NCI-H187 (cell line): Measurements from ENCODE around the gene PRICKLE1.
"Not testable (repeated sequence)": the region's sequence is repeated elsewhere in the genome, so short reads cannot be mapped to it uniquely, and the experiment has no call there.

ENCODE experiments used
- DNase-seq, 2 experiments: peaks; one replicate each; lab custom pipeline; 2025; lab: John Stamatoyannopoulos, UW

The PRICKLE1 gene

DNA sequence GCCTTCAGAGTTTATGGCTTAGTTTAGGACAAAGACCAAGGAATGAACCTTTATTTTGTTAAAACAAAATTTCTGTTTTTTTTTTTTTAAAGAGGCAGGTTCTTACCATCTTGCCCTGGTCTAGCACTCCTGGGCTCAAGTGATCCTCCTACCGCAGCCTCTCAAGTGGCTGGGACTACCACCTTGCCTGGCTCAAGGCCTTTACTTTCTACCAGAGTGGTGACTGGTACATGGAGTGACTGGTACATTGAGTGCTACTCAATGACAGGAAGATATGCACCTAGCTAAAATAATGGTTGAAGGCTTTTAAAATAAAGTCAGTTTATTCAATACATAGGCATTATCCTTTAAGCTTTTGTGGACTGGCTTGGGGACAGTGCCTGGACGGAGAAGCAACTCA lies 32.6 kb downstream of the PRICKLE1 start:
- DNase-seq = no peak

DNA sequence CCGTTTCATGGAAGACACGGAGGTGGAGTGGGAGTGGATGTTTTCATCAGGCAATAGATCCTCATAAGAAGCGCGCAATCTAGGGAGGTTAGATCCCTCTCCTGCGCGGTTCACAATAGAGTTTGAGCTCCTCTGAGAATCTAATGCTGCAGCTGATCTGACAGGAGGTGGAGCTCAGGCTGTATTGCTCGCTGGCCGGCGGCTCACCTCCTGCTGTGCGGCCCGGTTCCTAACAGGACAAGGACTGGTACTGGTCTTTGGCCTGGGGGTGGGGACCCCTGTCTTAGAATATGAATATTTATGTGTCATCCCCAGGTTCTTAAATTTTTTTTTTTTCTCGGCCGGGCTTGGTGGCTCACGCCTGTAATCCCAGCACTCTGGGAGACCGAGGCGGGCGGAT lies 36.7 kb downstream of the PRICKLE1 start:
- DNase-seq = no peak

DNA sequence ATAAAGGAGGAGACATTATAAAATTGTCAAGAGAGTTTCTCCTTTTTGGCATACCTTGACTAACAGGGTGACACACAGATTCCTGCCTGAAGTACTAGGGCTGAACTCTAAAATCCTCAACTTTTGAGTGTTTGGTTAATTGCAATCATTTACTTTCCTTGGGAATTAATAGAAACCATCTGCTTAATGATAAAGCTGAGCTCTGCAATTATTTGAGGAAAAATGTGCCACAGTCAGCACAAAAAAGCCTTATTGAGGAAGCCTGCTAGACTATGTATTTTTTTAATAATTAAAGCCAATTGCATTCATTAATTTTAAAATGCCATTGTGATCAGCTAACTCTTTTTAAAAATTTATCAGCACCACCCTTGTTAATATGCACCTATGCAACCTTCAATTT lies 38.7 kb downstream of the PRICKLE1 start:
- no peak for DNase-seq

DNA sequence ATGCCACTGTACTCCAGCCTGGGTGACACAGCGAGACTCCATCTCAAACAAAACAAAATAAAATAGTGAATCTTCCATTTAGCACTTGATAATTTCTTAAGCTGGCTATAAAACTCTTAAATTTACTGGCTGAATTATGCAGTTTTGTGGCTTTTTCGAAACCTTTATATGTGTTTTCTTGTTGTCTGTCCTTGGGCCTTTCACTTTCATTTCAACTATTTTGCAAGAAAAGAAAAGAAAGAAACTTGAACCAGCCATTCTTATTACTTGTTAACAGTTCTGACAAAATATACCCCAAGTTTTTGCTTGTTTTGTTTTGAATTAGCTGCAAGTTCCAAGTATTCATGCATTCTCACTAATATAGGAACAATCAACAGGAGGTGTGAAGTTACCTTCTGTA lies 42.8 kb downstream of the PRICKLE1 start:
- DNase-seq = no peak

DNA sequence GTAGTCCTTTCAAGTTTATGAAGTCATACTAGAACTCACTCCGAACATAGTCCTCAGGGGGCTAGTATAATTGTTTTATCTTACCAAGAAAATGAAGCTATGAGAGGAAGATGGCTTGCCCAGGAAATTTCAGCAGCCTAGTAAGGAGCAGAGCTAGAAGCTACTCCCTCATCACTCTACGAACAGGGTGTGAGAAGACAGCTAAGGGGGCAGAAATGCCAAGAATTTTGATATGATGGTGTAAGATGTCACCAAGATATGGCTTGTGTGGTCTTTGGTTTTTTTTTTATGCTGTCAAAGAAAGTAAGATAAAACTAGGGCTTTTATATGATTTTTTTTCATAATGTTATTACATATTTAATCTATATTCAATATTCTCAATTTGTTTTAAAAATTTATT lies 47.6 kb downstream of the PRICKLE1 start:
- no peak for DNase-seq

DNA sequence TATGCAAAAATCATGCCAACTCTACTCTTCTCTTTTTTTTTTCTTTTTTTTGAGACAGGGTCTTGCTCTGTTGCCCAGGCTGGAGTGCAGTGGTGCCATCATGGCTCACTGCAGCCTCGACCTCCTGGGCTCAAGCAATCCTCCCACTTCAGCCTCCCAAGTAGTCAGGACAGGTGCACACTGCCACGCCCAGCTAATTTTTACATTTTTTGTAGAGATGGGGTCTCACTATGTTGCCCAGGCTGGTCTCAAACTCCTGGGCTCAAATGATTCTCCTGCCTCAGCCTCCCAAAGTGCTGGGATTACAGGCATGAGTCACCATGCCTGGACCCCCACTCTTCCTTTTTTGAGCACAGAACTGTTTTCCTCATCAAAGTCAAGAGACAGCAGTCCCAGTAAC lies 48.2 kb downstream of the PRICKLE1 start:
- not testable (repeated sequence) for DNase-seq

DNA sequence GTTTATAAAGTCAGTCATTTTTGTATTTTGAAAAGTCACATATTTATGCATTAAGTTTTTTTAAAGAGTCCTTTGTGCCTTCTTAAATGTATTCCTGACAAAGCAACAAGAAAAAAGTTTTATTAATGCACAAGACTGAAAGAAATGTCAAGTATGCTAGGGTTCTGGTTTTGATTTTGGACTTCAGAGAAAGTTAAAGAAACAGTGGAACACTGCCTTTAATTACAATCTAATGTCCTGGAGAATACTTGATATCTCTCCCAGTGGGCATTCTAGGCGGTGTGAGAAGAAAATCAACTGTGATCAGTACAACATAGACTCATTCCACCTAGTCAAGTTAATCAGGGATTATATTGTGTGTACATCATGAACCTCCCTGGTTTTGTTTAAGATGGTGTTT lies 49.9 kb downstream of the PRICKLE1 start:
- no peak for DNase-seq

DNA sequence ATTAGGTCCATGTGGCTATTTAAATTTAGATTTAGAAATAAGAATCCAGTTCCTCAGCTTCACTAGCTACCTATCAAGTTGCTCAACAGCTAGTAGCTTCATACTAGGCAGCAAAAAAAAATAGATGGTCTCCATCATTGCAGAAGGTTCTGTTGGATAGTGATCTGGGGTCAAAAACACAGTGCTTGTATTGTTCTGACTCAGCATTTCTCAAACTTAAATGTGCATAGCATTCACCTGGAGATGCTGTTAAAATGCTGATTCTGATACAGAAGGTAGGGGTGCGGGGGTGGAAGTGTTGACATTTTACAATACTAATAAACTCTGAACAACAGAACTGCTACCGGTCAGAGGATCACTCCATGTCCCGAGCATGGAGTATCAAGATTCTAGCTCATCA lies 51.3 kb downstream of the PRICKLE1 start:
- DNase-seq = no peak

DNA sequence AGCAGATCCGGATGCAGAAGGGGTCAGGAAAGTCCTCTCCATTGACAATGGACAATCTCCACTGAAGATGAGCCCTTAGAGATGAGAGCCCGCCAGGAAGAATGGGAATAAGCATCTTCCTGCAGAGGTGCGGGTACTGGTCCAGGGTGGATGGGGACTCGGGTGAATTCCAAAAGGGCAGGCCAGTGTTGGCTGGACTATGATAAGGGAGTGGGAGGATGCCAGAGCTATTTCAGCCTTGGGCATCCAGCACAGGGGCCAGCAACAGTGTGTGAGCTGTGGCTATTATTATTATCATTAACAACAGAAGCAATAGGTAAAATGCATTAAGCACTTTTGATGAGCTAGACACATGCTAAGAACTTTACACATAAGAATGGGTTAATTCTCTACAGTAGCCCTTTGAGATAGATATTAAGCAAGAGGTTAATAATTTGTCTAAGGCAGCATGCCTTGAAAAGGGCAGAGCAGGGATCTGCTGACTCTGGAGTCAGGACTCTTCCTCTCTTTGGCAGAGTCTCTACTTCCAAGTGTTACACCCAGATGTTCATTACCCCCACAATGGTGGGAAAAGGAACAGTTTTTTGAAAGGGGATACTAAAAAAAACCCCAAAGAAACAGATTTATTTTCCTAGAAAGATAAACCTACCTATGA lies 55.2 kb downstream of the PRICKLE1 start:
- no peak for DNase-seq

DNA sequence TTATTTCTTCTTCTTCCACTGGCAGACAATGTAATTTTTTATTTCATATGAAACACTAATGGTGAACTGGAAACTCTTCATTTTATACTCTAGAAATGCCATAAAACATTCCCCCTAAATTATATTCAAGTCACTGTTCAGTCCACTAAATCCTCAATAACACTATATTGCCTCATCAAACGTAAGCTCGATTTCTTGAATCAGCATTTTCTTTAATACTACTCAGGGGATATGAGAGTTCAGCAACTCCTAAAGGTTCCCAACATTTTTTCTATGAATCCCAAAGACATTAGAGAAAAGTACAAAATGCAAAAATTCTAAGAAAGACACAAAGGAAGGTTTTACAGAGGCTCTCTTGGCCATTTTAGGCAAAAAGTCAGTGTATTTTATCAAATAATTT lies 59.3 kb downstream of the PRICKLE1 start:
- no peak for DNase-seq

DNA sequence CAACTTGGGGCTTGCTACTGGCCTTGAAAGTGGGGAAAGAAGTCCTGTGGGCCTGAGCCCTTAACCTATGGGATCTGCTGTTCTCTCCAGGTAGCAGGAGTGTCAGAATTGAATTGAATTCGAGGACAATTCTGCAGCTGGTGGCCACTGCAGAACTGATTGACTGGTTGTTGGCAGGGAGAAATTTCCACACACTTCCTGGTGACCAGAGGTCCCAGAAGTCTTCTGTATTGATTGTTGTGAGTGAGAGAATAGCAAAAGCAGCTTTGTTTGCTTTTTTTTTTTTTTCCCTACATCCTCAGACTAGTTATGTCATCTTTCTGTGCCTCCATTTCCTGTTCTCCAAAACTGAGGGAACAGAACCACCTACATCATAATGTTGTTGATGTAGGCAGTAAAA lies 64.1 kb downstream of the PRICKLE1 start:
- DNase-seq = no peak

DNA sequence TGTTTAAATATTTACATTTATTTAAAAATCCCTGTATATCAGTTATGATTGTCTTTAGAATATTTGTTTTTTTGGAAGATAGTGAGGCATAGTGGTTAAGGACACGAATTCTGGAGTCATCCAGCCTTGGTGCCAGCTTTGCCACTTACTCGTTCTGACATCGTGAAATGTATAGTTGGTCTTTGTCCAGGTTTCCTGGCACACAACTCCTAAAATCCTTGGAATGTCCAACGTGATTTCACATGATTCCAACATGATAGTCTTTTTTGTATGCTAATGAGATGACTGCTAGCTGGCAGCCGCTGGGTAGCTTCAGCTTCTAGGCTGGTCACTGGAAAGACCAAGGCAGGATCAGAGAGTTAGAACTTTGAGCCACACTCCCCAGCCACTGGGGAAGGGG lies 64.8 kb downstream of the PRICKLE1 start:
- no peak for DNase-seq

DNA sequence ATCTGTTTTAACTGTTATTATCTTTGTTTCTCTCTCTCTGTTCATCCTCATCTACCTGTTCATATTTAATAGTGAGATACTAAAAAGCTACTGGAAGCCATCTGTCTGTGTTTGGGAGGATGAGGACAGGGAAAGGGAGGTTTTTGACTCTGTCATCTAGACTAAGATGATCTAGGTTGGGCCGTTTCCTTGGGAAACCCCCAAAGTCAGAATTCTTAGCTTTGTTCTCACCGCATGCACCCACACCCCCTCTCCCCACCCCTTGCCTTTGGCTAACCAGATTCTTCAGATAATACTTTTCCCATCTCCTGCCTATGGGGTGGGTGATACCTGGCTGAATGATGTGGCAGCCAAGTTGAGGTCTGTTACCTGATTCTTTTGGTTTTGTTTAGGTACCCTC lies 73.0 kb downstream of the PRICKLE1 start:
- DNase-seq = no peak

DNA sequence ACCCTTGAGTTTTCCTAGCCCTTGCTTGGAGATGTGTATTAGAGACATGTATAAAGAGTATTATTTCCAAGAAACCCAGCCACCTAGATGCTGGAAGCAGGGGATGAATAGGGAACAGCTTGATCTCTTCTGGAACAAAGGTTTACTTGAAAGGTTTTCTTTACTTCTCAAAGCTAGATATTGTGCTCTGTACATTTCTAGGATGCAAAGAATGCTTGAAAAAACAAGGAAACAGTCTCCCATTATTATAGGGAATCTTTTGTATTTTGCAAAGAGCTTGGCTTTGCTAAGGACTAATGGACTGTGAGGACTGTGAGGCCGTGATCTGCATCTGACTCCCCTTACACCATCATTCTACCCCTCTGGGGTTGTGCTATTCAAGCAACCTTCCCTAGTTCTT lies 77.9 kb downstream of the PRICKLE1 start:
- no peak for DNase-seq

DNA sequence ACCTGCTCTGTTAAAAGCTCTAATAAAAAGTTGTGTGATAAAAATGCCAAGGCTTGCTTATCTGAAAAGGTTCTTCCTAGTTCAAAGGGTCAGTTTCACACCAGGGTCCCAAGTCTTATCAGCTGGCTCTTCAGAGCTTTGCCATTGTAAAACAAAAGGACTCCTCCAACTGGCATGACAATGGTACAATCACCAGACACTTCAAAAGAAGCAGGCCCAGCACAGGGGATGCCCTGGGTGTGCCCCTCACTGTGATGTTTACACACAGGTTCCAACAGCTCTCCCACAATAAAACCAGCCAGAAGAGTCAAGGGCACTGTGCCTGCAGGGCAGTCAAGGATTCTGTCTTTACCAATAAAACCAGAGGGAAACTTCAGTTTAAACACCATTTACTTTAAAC lies 78.7 kb downstream of the PRICKLE1 start:
- DNase-seq = no peak

DNA sequence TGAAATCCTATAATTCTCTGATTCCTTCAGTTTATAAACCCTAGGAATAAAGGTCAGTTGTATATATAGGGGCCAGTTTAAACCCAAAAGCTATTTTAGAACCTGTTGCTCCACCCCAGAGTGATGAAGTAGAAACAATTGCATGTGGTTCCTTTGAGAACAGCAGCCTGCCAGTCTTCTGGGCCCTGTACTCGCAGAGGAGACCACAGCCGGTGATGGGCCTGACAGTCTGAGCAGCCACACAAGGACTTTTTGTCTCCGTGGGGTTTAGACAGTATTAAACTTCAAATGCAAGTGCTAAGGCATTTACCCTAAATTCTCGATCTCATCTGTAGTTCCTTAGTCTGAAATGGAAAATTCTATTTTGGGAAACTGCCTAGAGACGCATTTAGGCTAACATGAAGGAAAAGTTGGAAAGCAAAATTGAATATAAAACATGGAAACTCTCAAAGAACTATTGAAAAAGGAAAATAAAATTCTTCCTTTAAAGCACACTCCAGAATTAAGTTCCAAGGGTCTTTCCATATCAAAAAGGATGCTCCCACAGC lies 80.6 kb downstream of the PRICKLE1 start:
- DNase-seq = no peak

DNA sequence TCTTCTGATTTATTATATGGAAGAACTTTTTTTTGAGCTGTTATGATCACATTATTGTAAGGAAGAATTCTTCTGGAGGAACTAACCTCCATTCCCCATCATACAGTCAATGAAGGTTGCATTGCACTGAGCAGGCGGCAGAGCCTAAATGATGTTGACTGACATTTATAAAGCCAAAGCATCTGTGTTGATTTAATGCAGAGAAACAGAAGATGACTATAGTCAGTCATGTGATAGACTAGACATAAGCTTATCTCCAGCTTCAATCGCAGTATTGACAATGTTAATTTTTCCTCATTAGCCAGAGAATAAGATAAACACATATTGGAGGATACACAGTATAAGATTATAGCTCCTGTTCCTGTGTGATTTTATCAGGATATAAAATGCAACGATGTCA lies 82.0 kb downstream of the PRICKLE1 start:
- no peak for DNase-seq

DNA sequence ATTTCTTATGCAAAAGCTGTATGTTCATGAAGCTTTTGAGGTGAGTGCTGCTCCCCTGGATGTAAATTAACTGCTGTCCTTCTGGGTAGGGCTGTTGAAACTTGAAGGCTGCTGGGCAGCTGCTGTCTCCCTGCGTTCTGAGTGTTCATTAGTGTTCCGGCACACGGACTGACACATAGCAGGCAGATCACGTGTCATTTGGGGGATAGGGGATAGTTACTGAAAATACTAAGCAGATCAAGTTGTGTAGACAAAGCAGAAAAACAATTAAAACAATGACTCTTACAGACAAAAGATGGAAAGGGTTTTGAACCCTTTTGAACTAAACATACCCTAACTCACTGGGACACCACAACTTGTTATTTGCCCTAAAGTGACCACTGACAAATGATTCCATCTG lies 82.5 kb downstream of the PRICKLE1 start:
- no peak for DNase-seq

DNA sequence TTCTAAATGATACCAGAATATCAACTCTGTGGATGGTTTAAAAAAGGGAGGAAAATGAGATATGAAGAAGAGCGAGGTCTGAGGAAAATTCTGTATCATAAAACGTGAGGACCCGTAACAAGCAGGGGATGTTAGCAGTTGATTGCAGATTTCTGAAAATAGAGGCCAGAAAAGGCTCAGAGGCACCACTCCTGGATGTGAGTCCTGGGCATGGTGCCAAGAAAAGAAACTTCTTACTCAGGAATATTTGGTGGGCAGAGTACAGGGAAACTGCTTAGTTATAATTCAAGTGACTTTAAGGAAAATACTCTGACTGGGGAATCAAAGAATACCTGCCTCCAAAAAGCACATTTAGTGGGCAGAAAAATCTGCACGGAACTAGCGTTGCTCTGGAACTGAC lies 85.5 kb downstream of the PRICKLE1 start:
- DNase-seq = no peak

DNA sequence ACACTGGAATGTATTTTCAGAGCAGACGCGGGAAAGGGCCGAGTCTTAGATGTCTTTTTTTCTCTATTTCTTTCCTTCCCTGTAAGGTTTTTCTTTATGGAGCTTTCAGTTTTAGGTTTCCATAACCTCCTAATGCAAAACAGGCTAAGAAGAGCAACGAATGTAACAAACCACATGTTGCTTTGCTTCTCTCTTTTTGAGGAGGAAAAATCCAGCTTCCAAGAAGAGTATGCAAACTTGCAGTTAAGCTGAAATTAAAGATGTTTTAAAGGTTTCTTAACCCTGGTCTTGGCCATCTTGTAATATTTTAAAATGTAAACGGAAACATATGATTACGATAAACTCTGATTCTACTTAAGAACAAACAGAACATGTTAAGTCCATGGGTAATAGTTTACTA lies 86.9 kb downstream of the PRICKLE1 start:
- no peak for DNase-seq

DNA sequence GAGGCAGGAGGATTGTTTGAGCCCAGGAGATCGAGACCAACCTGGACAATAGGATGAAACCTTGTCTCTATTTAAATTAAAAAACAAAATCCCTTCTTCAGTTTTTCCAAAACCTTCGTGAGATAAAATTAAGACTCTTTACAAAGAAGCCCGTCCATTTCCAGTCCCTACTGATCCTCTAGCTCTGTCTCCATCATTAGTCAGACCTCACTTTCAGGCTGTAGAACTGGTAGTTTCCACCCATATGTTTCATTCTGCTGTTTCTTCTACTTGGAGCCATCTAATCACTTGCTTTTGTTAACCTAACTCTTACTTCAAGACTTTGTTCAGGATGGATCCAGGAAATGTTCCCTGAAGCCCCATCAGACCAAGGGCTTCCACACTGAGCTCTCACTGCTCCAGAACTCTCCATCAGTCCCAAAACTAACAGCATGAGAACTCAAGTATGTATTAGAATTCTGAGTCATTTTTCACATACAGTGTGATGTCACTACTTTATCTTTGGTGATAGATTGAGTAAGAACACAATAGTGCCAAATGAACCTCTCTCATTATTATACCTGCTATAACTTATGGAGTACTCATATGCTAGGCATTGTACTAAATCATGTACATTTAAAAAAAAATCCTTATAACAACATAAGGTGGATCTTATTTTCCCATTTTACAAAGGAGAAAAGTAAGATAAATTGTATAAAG lies 90.8 kb downstream of the PRICKLE1 start:
- DNase-seq = no peak

DNA sequence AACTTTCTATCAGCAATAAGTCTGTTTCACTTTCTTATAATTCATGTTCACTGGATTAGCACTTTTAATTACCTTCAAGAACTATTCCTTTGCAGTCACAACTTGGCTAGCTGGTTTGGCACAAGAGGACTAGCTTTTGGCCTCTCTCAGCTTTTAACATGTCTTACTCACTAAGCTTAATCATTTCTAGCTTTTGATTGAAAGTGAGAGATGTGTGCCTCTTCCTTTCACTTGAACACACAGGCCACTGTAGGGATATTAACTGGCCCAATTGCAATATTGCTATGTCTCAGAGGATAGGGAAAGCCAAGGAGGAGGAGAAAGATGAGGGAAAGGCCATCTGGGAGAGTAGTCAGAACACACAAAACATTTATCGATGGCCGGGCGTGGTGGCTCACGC lies 92.7 kb downstream of the PRICKLE1 start:
- no peak for DNase-seq

DNA sequence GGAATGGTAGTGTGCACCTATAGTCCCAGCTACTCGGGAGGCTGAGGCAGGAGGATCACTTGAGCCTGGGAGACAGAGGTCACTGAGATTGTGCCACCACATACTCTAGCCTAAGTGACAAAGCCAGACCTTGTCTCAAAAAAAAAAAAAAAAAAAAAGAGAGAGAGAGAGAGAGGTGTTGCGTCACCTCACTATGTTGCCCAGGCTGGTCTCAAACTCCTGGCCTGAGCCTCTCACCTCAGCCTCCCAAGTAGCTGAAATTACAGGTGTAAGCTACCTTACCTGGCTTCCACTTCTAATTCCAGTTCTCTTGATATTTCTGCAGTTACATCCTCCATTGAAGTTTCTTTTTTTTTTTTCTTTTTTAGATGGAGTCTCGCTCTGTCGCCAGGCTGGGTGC lies 94.3 kb downstream of the PRICKLE1 start:
- DNase-seq = no peak

DNA sequence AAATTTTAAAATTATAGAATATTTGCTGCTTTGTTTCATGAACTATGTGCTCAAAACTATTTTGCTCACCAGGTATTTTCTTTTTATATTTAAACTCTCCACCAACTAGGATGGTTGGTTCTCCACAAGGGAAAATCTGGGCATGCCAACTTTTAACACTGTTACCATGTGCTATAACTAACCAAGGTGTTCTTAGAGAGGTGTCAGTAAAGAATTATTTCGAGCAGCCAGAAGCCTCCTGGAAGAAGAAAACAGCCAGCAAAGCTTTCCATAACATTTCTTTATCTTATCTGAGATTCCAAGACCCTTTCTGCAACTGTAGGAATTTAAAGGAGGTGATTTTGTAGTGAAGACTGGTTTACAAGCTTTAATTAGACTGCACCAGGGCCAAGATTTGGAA lies 97.3 kb downstream of the PRICKLE1 start:
- no peak for DNase-seq
